ENCODE data around the gene CDKN2A. TPM values are rescaled to one million over a fixed set of nuclear protein-coding genes. Genes with fewer than 3 reads are reported as not detected.
A peak's percentile ranks its signal among the peaks of the same experiment; 100 is the strongest.

CDKN2A gene
- total RNA-seq, 1 donor from 2014 or later = 21.2 TPM

GRCh38 chr9:21969951-21970799, 24.0 kb downstream of the CDKN2A start:
- peaks cover 87% of the 10 kb centered on the region for H3K27me3 Mint-ChIP-seq (ENCODE audit: low read depth)
- TF ChIP-seq CTCF (IDR thresholded peaks at IDR 0.05) = no peak
- H3K4me3 Mint-ChIP-seq (ENCODE audit: unreplicated experiment) = no peak overlapping the region
- no peak overlapping the region for H3K27ac Mint-ChIP-seq (ENCODE audit: unreplicated experiment)
- H3K9me3 Mint-ChIP-seq (ENCODE audit: low read depth) = no peaks in the 10 kb centered on the region
- no peak for DNase-seq (ENCODE audit: low spot score)
- H3K4me1 Mint-ChIP-seq (ENCODE audit: low read depth) = peaks cover 36% of the 10 kb centered on the region
- H3K36me3 Mint-ChIP-seq (ENCODE audit: low read depth) = peaks cover 25% of the 10 kb centered on the region

- Mint-ChIP-seq H3K36me3 (ENCODE audit: low read depth) (peaks cover 25% of the 10 kb centered on the region), H3K4me1 (ENCODE audit: low read depth) (peaks cover 28% of the 10 kb centered on the region), H3K9me3 (ENCODE audit: low read depth) (no peaks in the 10 kb centered on the region), H3K27ac (ENCODE audit: unreplicated experiment) (no peak overlapping the region), H3K4me3 (ENCODE audit: unreplicated experiment) (no peak overlapping the region), H3K27me3 (ENCODE audit: low read depth) (peaks cover 82% of the 10 kb centered on the region)
- TF ChIP-seq CTCF (IDR thresholded peaks at IDR 0.05) = no peak
- DNase-seq (ENCODE audit: low spot score) = no peak
Observed at GRCh38 chr9:21969011-21969940, 24.9 kb downstream of the CDKN2A start.

GRCh38 chr9:21968331-21969010, 25.7 kb downstream of the CDKN2A start:
- TF ChIP-seq CTCF (IDR thresholded peaks at IDR 0.05) = peak; percentile 12
- peak overlapping the region; percentile 42 for H3K4me3 Mint-ChIP-seq (ENCODE audit: unreplicated experiment)
- H3K4me1 Mint-ChIP-seq (ENCODE audit: low read depth) = peaks cover 26% of the 10 kb centered on the region
- H3K36me3 Mint-ChIP-seq (ENCODE audit: low read depth) = peaks cover 28% of the 10 kb centered on the region
- H3K27me3 Mint-ChIP-seq (ENCODE audit: low read depth) = peaks cover 81% of the 10 kb centered on the region
- peaks cover 4% of the 10 kb centered on the region for H3K9me3 Mint-ChIP-seq (ENCODE audit: low read depth)
- DNase-seq (ENCODE audit: low spot score) = no peak
- no peak overlapping the region for H3K27ac Mint-ChIP-seq (ENCODE audit: unreplicated experiment)

- TF ChIP-seq CTCF (IDR thresholded peaks at IDR 0.05) = no peak
- Mint-ChIP-seq H3K27me3 (ENCODE audit: low read depth) (peaks cover 86% of the 10 kb centered on the region), H3K27ac (ENCODE audit: unreplicated experiment) (no peak overlapping the region), H3K36me3 (ENCODE audit: low read depth) (peaks cover 34% of the 10 kb centered on the region), H3K4me3 (ENCODE audit: unreplicated experiment) (no peak overlapping the region), H3K4me1 (ENCODE audit: low read depth) (peaks cover 26% of the 10 kb centered on the region), H3K9me3 (ENCODE audit: low read depth) (peaks cover 12% of the 10 kb centered on the region)
- DNase-seq (ENCODE audit: low spot score) = no peak
Observed at GRCh38 chr9:21967702-21968101, 26.5 kb downstream of the CDKN2A start.

- peaks cover 26% of the 10 kb centered on the region for H3K4me1 Mint-ChIP-seq (ENCODE audit: low read depth)
- peaks cover 35% of the 10 kb centered on the region for H3K36me3 Mint-ChIP-seq (ENCODE audit: low read depth)
- H3K27me3 Mint-ChIP-seq (ENCODE audit: low read depth) = peaks cover 84% of the 10 kb centered on the region
- H3K9me3 Mint-ChIP-seq (ENCODE audit: low read depth) = peaks cover 14% of the 10 kb centered on the region
- H3K27ac Mint-ChIP-seq (ENCODE audit: unreplicated experiment) = no peak overlapping the region
- no peak overlapping the region for H3K4me3 Mint-ChIP-seq (ENCODE audit: unreplicated experiment)
- DNase-seq (ENCODE audit: low spot score) = no peak
- no peak for TF ChIP-seq CTCF (IDR thresholded peaks at IDR 0.05)
Observed at GRCh38 chr9:21967169-21967568, 27.0 kb downstream of the CDKN2A start.
